ENCODE results near the gene DEAF1. TPM values are rescaled to one million over a fixed set of nuclear protein-coding genes. Genes with fewer than 3 reads are reported as not detected.
A peak's percentile ranks its signal among the peaks of the same experiment; 100 is the strongest.
"Not testable (repeated sequence)": the region's sequence is repeated elsewhere in the genome, so short reads cannot be mapped to it uniquely, and the experiment has no call there.

Gene DEAF1
- total RNA-seq, 2 experiments from 2014 or later = 68.4 to 79.6 TPM

- H3K4me1 Mint-ChIP-seq (ENCODE audit: low read depth) = peaks cover 42% of the 10 kb centered on the region
- peaks cover 58% of the 10 kb centered on the region for H3K4me1 ChIP-seq (ENCODE audit: insufficient read depth, low read length)
- H3K9me3 ChIP-seq (ENCODE audit: control insufficient read depth in 1 of 2, insufficient read depth in 1 of 2, low read length in 2 of 2) = no peaks in the 10 kb centered on the region
- intact Hi-C loops (cut with DNase I, micrococcal nuclease) = loop anchor here (5.0 to 10.0 kb wide), 3 partner anchors 35 to 127 kb away; partner anchors contain the start of genes LMNTD2 (in 1 of the 2) and RASSF7 (in 1 of the 2)
- ChIA-PET CTCF (interaction anchor here (0.6 to 1.2 kb wide), 2 partner anchors 118 to 137 kb away, joined by 3 to 6 read pairs; partner anchors contain the start of gene RPLP2), POLR2A (interaction anchor here (1.1 to 1.4 kb wide), 2 partner anchors 85 to 116 kb away, joined by 3 to 4 read pairs; partner anchors contain the start of genes GATD1 and PHRF1)
- H3K4me3 ChIP-seq (ENCODE audit: low read length) = no peak overlapping the region
- H3K27ac ChIP-seq (ENCODE audit: low read depth in 1 of 2, low read length in 2 of 2) = peak overlapping the region in 1 of 2 donors; percentile 56
- peak overlapping the region; percentile 96 for H3K27ac Mint-ChIP-seq
- peak overlapping the region; percentile 89 for H3K4me3 Mint-ChIP-seq
- ATAC-seq (ENCODE audit: poor library complexity) (no peak), DNase-seq (peak in 1 of 14 experiments; percentile 30)
- H3K27me3 ChIP-seq (ENCODE audit: control insufficient read depth in 1 of 2, insufficient read depth in 2 of 2, low read length in 2 of 2) = no peaks in the 10 kb centered on the region
- peaks cover 44% of the 10 kb centered on the region for H3K36me3 Mint-ChIP-seq (ENCODE audit: low read depth)
- no peaks in the 10 kb centered on the region for H3K27me3 Mint-ChIP-seq
- H3K9me3 Mint-ChIP-seq = no peaks in the 10 kb centered on the region
- TF ChIP-seq, protein P1, sequence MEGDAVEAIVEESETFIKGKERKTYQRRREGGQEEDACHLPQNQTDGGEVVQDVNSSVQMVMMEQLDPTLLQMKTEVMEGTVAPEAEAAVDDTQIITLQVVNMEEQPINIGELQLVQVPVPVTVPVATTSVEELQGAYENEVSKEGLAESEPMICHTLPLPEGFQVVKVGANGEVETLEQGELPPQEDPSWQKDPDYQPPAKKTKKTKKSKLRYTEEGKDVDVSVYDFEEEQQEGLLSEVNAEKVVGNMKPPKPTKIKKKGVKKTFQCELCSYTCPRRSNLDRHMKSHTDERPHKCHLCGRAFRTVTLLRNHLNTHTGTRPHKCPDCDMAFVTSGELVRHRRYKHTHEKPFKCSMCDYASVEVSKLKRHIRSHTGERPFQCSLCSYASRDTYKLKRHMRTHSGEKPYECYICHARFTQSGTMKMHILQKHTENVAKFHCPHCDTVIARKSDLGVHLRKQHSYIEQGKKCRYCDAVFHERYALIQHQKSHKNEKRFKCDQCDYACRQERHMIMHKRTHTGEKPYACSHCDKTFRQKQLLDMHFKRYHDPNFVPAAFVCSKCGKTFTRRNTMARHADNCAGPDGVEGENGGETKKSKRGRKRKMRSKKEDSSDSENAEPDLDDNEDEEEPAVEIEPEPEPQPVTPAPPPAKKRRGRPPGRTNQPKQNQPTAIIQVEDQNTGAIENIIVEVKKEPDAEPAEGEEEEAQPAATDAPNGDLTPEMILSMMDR (IDR thresholded peaks at IDR 0.05) = no peak
- peaks cover 26% of the 10 kb centered on the region for H3K36me3 ChIP-seq (ENCODE audit: insufficient read depth, low read length)
Measured at GRCh38 chr11:691710-692590, 3.1 kb downstream of the DEAF1 start.

- no peaks in the 10 kb centered on the region for H3K27me3 Mint-ChIP-seq
- Histone ChIP-seq H3K27me3 (ENCODE audit: control insufficient read depth in 1 of 2, insufficient read depth in 2 of 2, low read length in 2 of 2) (no peaks in the 10 kb centered on the region), H3K4me3 (ENCODE audit: low read length) (no peak overlapping the region), H3K9me3 (ENCODE audit: control insufficient read depth in 1 of 2, insufficient read depth in 1 of 2, low read length in 2 of 2) (no peaks in the 10 kb centered on the region), H3K36me3 (ENCODE audit: insufficient read depth, low read length) (peaks cover 35% of the 10 kb centered on the region), H3K4me1 (ENCODE audit: insufficient read depth, low read length) (peaks cover 48% of the 10 kb centered on the region), H3K27ac (ENCODE audit: low read depth in 1 of 2, low read length in 2 of 2) (peak overlapping the region in 1 of 2 donors; percentile 26)
- DNase-seq = peak in 5 of 14 experiments; percentile 15 to 58 (median 27)
- H3K4me1 Mint-ChIP-seq (ENCODE audit: low read depth) = peaks cover 36% of the 10 kb centered on the region
- no peak for ATAC-seq (ENCODE audit: poor library complexity)
- intact Hi-C loops (cut with DNase I, micrococcal nuclease) = loop anchor here (5.0 to 10.0 kb wide), 3 partner anchors 36 to 126 kb away; partner anchors contain the start of genes LMNTD2 (in 1 of the 2) and RASSF7 (in 1 of the 2)
- no peaks in the 10 kb centered on the region for H3K9me3 Mint-ChIP-seq
- peak overlapping the region; percentile 96 for H3K27ac Mint-ChIP-seq
- H3K4me3 Mint-ChIP-seq = peak overlapping the region; percentile 89
- peaks cover 52% of the 10 kb centered on the region for H3K36me3 Mint-ChIP-seq (ENCODE audit: low read depth)
- ChIA-PET CTCF (interaction anchor here (1.2 kb wide), 1 partner anchor 136 kb away, joined by 4 read pairs; no protein-coding TSS in a partner anchor), POLR2A (interaction anchor here (0.7 to 1.4 kb wide), 3 partner anchors 86 to 128 kb away, joined by 3 to 4 read pairs (median 3); partner anchors contain the start of genes GATD1, PHRF1 and PNPLA2)
- TF ChIP-seq, protein P1 (IDR thresholded peaks at IDR 0.05) = no peak
Measured at GRCh38 chr11:690738-691633, 4.0 kb downstream of the DEAF1 start.

DNA sequence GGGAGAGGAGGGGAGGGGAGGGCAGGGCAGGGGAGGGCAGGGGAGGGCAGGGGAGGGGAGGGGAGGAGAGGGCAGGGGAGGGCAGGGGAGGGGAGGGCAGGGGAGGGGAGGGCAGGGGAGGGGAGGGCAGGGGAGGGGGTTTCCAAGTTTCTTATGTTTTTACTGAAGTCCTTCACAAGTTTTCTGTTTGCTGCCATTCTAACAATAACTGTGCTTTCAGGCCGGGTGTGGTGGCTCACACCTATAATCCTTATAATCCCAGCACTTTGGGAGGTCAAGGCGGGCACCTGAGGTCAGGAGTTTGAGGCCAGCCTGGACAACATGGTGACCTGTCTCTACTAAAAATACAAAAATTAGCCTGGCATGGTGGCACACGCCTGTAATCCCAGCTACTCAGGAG is 4.8 kb downstream of the DEAF1 start:
- Mint-ChIP-seq H3K4me1 (ENCODE audit: low read depth) (peaks cover 36% of the 10 kb centered on the region), H3K36me3 (ENCODE audit: low read depth) (peaks cover 52% of the 10 kb centered on the region), H3K27ac (peak overlapping the region; percentile 96)
- H3K4me1 ChIP-seq (ENCODE audit: insufficient read depth, low read length) = peaks cover 47% of the 10 kb centered on the region
- peaks cover 42% of the 10 kb centered on the region for H3K36me3 ChIP-seq (ENCODE audit: insufficient read depth, low read length)
- H3K27me3 Mint-ChIP-seq; H3K9me3 Mint-ChIP-seq; ATAC-seq (ENCODE audit: poor library complexity); H3K9me3 ChIP-seq (ENCODE audit: control insufficient read depth in 1 of 2, insufficient read depth in 1 of 2, low read length in 2 of 2); POLR2A ChIA-PET; H3K4me3 ChIP-seq (ENCODE audit: low read length); H3K27me3 ChIP-seq (ENCODE audit: control insufficient read depth in 1 of 2, insufficient read depth in 2 of 2, low read length in 2 of 2); H3K27ac ChIP-seq (ENCODE audit: low read depth in 1 of 2, low read length in 2 of 2); H3K4me3 Mint-ChIP-seq: not testable (repeated sequence)
- intact Hi-C loops (cut with DNase I, micrococcal nuclease) = loop anchor here (5.0 to 10.0 kb wide), 3 partner anchors 37 to 125 kb away; partner anchors contain the start of genes LMNTD2 (in 1 of the 2) and RASSF7 (in 1 of the 2)
- CTCF ChIA-PET = interaction anchor here (1.2 kb wide), 1 partner anchor 135 kb away, joined by 4 read pairs; no protein-coding TSS in a partner anchor
- peak in 1 of 14 experiments; percentile 27 for DNase-seq

All from CD4-positive, alpha-beta T cell (primary cell).